ENCODE measurements around the gene FKBP2. TPM values are rescaled to one million over a fixed set of nuclear protein-coding genes. Genes with fewer than 3 reads are reported as not detected.
A peak's percentile ranks its signal among the peaks of the same experiment; 100 is the strongest.

FKBP2 gene
- 10 to 100 TPM; 60.8 to 79.0 TPM for total RNA-seq
- polyA plus RNA-seq = 100 to 1,000 TPM; 170 to 241 TPM

GRCh38 chr11:64240435-64241240, at the start of gene FKBP2:
Gene FKBP2 (plus strand): TSS chr11:64241095. CDS start chr11:64242388, 1,293 bp downstream.
- no peak for TF ChIP-seq FOXA1 (IDR thresholded peaks at IDR 0.05)
- TF ChIP-seq FOXA2 (IDR thresholded peaks at IDR 0.05) = peak; percentile 21
- TF ChIP-seq HNF4A (conservative IDR thresholded peaks at IDR 0.05) = no peak
- TF ChIP-seq NR2F2 (IDR thresholded peaks at IDR 0.05) = peak; percentile 63
- TF ChIP-seq EGR1 (IDR thresholded peaks at IDR 0.05; ENCODE audit: low read depth in 2 of 2) = peak; percentile 71 to 91
- TF ChIP-seq RXRA (IDR thresholded peaks at IDR 0.05) = peak; percentile 59 to 68
- peak; percentile 29 for TF ChIP-seq YY1 (IDR thresholded peaks at IDR 0.05)
- peak; percentile 90 to 97 for TF ChIP-seq GABPA (IDR thresholded peaks at IDR 0.05 in 1 of 2, conservative IDR thresholded peaks at IDR 0.05 in 1 of 2)
- peak; percentile 91 for TF ChIP-seq REST (IDR thresholded peaks at IDR 0.05)
- no peak for TF ChIP-seq SP1 (IDR thresholded peaks at IDR 0.05)
- no peak for TF ChIP-seq JUND (IDR thresholded peaks at IDR 0.05)
- no peak for TF ChIP-seq ATF3 (IDR thresholded peaks at IDR 0.05)
- no peak for TF ChIP-seq MAX (IDR thresholded peaks at IDR 0.05)
- peak; percentile 80 for TF ChIP-seq TAF1 (conservative IDR thresholded peaks at IDR 0.05)
- TF ChIP-seq ZBTB33 (IDR thresholded peaks at IDR 0.05) = no peak
- peak within 1 kb of the TSS; percentile 74 to 94 (median 80) for H3K4me3 ChIP-seq (ENCODE audit: low read depth in 1 of 3, low read length in 3 of 3)
- DNase-seq (ENCODE audit: low spot score) = peak; percentile 95
- whole genome bisulfite sequencing = 1% methylated on average over 58 of the region's 58 CpGs
- H3K9ac ChIP-seq (ENCODE audit: low read depth in 1 of 2, low read length in 2 of 2) = peak within 1 kb of the TSS; percentile 85 to 91
- peaks cover 21 to 59% (median 41%) of the 10 kb centered on the region in 4 donors for H3K4me1 ChIP-seq (ENCODE audit: control insufficient read depth in 4 of 4, insufficient read depth in 4 of 4, low read length in 3 of 4)
- H3K27me3 ChIP-seq (ENCODE audit: control insufficient read depth in 4 of 4, insufficient read depth in 4 of 4, low read length in 3 of 4) = no peaks in the 10 kb centered on the region
- peak within 1 kb of the TSS; percentile 97 to 99 for H3K27ac ChIP-seq (ENCODE audit: low read depth in 1 of 2, low read length in 2 of 2)
- H3K9me3 ChIP-seq (ENCODE audit: control insufficient read depth in 4 of 4, low read length in 3 of 4) = no peaks in the 10 kb centered on the region
- H3K36me3 ChIP-seq (ENCODE audit: control insufficient read depth in 4 of 4, insufficient read depth in 3 of 4, low read depth in 1 of 4, low read length in 3 of 4) = peaks cover 0 to 6% (median 4%) of the 10 kb centered on the region in 4 donors

- H3K4me1 ChIP-seq (ENCODE audit: control insufficient read depth in 4 of 4, insufficient read depth in 4 of 4, low read length in 3 of 4) = peaks cover 0 to 12% (median 9%) of the 10 kb centered on the region in 4 donors
- WGBS = 94% methylated on average over 5 of the region's 5 CpGs
- H3K9me3 ChIP-seq (ENCODE audit: control insufficient read depth in 4 of 4, low read length in 3 of 4) = no peaks in the 10 kb centered on the region
- H3K9ac ChIP-seq (ENCODE audit: low read depth in 1 of 2, low read length in 2 of 2) = no peak overlapping the region
- H3K27me3 ChIP-seq (ENCODE audit: control insufficient read depth in 4 of 4, insufficient read depth in 4 of 4, low read length in 3 of 4) = no peaks in the 10 kb centered on the region
- no peak overlapping the region for H3K27ac ChIP-seq (ENCODE audit: low read depth in 1 of 2, low read length in 2 of 2)
- H3K4me3 ChIP-seq (ENCODE audit: low read depth in 1 of 3, low read length in 3 of 3) = no peak overlapping the region
- H3K36me3 ChIP-seq (ENCODE audit: control insufficient read depth in 4 of 4, insufficient read depth in 3 of 4, low read depth in 1 of 4, low read length in 3 of 4) = peaks cover 17 to 49% (median 40%) of the 10 kb centered on the region in 4 donors
- TF ChIP-seq NR2F2 (IDR thresholded peaks at IDR 0.05) (no peak), RAD21 (IDR thresholded peaks at IDR 0.05) (no peak), JUND (IDR thresholded peaks at IDR 0.05) (no peak), FOXA1 (IDR thresholded peaks at IDR 0.05) (no peak), GABPA (IDR thresholded peaks at IDR 0.05 in 1 of 2, conservative IDR thresholded peaks at IDR 0.05 in 1 of 2) (no peak), ATF3 (IDR thresholded peaks at IDR 0.05) (no peak), TAF1 (conservative IDR thresholded peaks at IDR 0.05) (no peak), HNF4A (conservative IDR thresholded peaks at IDR 0.05) (no peak), RXRA (IDR thresholded peaks at IDR 0.05) (no peak), SP1 (IDR thresholded peaks at IDR 0.05) (no peak)
- DNase-seq (ENCODE audit: low spot score) = no peak
These were observed 48.5 kb upstream of the FKBP2 start for GRCh38 chr11:64192434-64192833.

Measured in liver (tissue), 9 donors.